HEK293T (cell line): Measurements from ENCODE around the gene ZHX3.

Experiments
- BHLHE40 ChIP-seq: fragments of 450-650 bp; IDR thresholded peaks from 2 replicates; pipeline ENCODE4 v1.6.1; 2016; ENCODE audit warnings: mild to moderate bottlenecking, moderate library complexity, borderline replicate concordance
- CTBP1 ChIP-seq: fragments of 450-650 bp; IDR thresholded peaks from 2 replicates; pipeline ENCODE4 v1.6.1; 2016; ENCODE audit warnings: borderline replicate concordance
- TARDBP ChIP-seq: fragments of 450-650 bp; IDR thresholded peaks from 2 replicates; pipeline ENCODE4 v1.6.1; 2016

- TF ChIP-seq BHLHE40 = no peak
- no peak for TF ChIP-seq CTBP1
- no peak for TF ChIP-seq TARDBP
Observed at GRCh38 chr20:41142919-41143318, 174.6 kb downstream of the ZHX3 start.
